Keratinocyte (primary cell): ENCODE data around the gene GPR32.

Source experiments
- CTCF ChIP-seq, 3 experiments: IDR thresholded peaks in 1 of 3; conservative IDR thresholded peaks in 1 of 3; optimal IDR thresholded peaks in 1 of 3; 2 replicates in 2 of 3; 3 replicates in 1 of 3; pipeline versions ENCODE3 to v1.5.1; 2011; ENCODE audit warnings: low read length in 3 of 3, mild to moderate bottlenecking in 3 of 3, moderate library complexity in 2 of 3, control low read depth in 1 of 3, inconsistent platforms in 1 of 3; ENCODE audit not compliant: insufficient read depth in 2 of 3; ENCODE audit errors: extremely low read depth in 1 of 3
- EZH2 ChIP-seq: IDR thresholded peaks from one replicate; pipeline ENCODE4 v1.6.1; 2012; ENCODE audit warnings: inconsistent platforms, mild to moderate bottlenecking, low read length, moderate library complexity

- TF ChIP-seq EZH2 (no peak), CTCF (optimal IDR thresholded peaks at IDR 0.05 in 1 of 3, IDR thresholded peaks at IDR 0.05 in 1 of 3, conservative IDR thresholded peaks at IDR 0.05 in 1 of 3; ENCODE audit: extremely low read depth in 1 of 3, insufficient read depth in 2 of 3, low read length in 3 of 3) (no peak)
These were observed 30.3 kb upstream of the GPR32 start for GRCh38 chr19:50739914-50740426.
